Measurements from ENCODE around the gene PAK5.

The PAK5 gene

DNA sequence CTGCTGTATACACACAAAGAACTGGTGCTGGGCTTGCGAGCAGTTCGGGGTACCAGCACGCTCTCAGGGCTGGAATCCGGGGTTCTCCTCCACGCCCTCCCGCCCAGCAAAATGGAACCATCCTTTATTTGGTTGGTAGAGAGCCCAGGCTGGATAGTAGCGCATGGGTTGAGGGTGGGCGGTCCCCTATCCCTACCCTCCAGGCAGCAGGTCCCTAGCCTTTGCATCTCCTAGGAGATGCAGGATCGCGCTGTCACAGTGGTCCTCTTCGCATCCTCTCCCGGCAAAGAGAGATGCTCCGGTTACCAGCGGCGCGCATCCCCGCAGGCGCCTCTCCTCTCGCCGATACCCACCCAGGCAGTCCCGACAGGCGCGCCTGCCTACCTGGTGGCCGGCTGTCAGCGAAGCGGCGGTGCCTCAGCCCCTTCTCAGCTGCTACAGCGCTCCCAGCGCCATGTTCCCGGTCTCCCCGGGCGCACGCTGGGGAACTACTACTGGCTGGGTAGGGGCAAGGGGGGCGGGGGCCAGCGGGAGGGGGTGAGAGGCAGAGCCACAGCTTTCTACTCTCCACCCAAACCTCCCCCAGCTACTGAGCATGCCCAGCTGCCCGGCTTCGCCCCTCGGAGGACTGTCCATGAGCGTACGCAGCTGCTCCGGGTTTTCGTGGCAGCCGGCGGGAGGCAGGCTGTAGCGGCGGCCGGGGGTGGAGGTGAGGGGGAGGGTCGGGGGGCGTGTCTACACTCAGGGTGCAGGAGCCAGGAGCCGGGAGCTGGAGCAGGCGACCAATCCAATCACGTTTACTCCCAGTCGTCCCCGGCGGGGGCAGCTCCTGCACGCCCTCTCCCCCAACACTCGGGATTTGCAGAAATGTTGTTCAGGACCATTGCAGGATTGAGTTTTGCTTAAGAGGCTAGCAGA, at the start of gene PAK5:
Gene PAK5, minus strand, starts transcription at position 699 of the 918 bp plus-strand sequence. CDS start 194,748 bp downstream, outside the sequence.
- no peak for DNase-seq (ENCODE audit: low read depth in 2 of 3, low spot score in 1 of 3)

DNA sequence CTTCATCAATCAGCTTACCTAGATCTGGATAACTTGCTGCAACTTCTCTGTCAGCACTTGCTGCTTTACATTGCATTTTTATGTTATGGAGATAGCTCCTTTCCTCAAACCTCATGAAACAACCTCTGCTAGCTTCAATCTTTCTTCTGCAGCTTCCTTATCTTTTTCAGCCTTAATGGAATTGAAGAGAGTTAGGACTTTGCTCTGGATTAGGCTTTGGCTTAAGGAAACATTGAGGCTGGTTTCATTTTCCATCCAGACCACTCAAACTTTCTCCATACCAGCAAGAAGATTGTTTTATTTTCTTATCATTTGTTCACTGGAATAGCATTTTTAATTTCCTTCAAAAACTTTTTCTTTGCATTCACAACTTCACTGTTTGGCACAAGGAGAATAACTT, 48.8 kb upstream of the PAK5 start:
- no peak for DNase-seq (ENCODE audit: low read depth in 2 of 3, low spot score in 1 of 3)

DNA sequence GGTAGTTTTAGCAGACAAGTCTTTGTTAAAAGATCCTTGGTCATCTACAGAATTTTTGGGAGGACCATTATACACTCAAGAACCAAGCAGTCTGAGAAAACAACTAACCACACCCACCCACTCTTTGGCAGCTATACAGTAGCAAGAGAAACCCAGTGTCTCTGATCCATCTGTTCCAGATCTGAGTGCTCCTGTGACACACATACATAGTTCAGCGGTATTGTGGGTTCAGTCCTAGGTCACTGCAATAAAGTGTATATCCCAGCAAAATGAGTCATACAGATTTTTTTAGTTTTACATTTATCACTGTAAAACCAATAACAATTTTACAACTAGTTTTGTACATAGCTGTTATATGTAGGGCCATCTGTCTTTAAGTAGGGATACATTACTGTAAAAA, 47.4 kb upstream of the PAK5 start:
- no peak for DNase-seq (ENCODE audit: low read depth in 2 of 3, low spot score in 1 of 3)

DNA sequence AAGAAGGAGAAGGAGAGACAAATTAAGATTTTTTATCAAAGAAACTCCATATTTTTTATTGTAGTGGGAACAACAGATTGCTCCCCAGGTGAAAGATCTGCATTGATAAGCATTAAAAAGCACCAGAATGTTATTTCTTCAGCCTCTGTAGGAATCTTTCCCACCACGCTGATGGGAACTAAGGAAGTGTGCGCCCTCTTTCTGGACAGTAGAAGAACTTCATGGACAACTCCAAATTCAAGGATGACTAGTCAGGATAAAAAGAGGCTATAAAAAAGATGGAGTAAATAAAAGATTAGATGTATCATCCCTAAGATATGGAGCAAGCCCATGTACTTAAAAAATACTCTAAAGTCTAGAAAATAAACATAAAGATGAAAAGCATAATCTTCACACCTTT, 45.8 kb upstream of the PAK5 start:
- no peak for DNase-seq (ENCODE audit: low read depth in 2 of 3, low spot score in 1 of 3)

DNA sequence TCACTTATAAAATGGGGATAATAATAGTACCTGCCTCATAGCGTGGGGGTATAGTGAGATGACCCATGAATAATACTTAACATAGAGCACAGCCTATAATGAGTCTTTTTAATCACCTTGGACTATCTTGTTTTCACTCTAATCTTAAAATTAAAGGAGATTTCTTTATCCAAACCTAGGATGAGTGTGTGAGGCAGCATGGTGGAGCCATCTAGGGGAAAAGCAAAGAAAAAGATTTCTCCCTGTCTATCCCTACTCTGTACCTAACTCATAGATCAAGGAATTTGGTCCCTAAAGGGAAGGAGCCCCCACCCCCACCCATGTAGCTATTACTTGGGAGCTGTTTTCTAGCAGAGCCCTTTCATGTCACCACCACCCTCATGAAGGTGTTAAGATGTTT, 45.2 kb upstream of the PAK5 start:
- no peak for DNase-seq (ENCODE audit: low read depth in 2 of 3, low spot score in 1 of 3)

DNA sequence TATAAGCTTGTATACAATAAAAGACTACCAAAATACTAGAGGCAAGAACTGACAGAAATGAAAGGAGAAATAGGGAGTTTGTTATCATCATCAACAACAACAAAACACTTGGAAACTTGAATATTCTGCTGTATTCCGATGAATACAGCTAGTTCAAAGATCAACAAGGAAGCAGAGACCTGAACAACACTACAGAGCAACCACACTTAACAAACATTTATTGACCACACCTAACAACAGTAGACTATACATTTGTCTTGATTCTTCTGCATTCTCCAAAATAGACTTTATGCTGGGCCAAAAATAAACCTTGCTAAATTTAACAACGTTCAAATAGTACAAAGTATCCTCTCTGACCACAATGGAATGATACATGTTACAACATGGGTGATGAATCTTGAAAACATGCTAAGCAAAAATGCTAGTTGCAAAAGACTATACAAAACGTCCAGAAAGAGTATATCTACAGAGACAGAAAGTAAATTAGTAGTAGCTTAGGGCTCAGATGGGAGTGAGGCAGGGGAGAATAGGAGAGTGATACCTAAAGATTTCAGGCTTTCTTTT, 39.1 kb upstream of the PAK5 start:
- no peak for DNase-seq (ENCODE audit: low read depth in 2 of 3, low spot score in 1 of 3)

DNA sequence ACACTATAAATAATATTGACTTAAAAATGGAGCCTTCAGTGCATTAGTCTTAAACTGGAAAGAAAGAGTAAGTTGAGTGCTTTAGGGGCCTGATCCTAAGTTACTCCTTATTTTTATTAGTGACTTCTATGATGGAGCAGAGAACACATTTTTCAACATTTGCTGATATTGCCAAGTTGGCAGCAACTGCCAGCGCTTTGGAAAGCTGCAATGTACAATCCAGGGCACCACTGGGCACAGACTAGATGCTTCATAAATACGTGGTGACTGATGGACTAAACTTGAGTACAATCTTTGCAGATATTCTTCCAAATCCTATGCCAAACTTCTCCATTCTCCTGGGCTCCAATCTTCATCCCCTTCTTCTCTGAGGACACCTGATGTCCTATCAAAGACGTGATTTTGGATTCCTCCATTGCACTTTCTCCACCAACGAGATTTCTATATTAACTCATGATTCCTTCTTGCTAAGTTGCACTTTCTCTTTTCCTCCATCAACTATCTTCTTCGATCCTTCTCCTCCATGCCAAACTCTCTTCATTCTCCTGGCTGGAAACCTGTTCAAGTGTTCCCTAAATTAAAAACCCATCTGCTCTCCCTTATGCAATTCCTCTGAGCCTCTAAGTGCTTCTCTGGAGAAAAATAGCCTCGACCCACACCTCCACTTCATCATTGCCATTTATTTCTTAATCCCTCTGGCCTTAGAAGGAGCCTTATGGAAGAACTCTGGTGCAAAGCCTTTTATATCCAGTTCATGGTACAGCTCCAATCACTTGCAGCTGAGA, 28.5 kb upstream of the PAK5 start:
- no peak for DNase-seq (ENCODE audit: low read depth in 2 of 3, low spot score in 1 of 3)

DNA sequence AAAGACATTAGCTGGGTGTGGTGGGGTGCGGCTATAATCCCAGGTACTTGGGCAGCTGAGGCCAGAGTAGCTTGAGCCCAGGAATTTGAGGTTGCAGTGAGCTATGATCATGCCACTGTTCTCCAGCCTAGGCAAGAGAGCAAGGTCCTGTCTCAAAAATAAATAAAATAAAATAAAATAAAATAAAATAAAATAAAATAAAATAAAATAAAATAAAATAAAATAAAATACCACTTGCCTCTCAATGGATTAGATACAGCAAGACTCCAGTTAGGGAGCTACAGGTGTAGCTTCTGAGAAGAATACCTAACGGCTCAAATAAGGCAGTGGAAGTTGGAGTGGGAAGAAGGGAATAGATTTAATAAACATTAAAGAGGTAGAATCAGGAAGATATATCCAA, 13.7 kb upstream of the PAK5 start:
- no peak for DNase-seq (ENCODE audit: low read depth in 2 of 3, low spot score in 1 of 3)

DNA sequence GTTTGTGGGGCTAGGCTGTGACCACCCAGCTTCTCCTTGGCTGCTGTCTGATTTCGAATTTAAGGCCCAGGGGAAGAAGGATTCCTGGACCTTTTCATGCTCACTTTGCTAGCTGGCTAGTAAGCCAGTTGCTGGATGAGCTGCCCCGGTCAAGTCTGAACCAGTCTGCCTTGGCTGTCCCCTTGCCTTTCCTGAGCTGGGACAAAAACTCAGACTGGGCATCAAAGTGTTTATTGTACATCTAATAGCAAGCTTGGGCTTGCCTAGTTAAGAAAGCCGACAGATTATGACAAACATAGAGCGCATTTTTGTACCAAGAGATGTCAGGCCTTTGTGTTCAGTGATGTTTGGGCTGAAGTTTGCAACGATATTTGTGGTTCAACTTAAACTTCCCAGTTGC, 750 bp upstream of the PAK5 start:
- DNase-seq (ENCODE audit: low read depth in 2 of 3, low spot score in 1 of 3), result no peak

DNA sequence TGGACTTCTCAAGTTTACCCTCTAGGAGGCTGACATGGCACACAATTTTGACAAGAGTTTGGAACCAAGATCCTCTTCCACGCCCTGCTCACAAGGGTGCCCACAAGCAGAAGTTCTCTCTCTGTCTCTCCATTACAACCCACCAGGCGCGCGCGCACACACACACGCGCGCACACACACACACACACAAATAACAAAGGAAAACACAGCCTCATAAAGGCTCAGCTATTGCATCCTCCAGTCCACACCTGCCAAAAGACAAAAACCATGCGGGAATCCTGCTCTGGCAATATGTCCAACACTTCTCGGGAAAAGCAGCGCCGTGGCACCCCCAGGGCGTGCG, 870 bp downstream of the PAK5 start:
- DNase-seq (ENCODE audit: low read depth in 2 of 3, low spot score in 1 of 3), result no peak

DNA sequence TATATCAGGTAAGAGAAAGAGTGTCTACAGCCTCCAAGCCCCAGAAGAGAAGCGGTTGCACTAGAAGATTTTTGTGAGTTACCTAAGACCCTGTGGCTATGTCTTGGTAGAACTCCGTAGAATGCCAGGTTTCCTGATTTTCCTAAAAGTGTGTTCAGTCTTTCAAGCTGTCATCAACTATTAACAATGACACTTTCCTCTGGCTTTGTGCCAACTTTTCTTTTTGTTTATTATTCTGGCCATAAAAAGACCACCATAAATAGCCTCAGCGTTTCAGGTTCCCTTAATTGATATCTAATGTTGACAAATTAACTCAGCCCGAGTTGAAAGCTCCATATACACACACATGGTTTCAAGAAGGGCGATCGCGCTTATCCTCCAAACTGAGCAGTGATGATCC, 1.2 kb downstream of the PAK5 start:
- DNase-seq (ENCODE audit: low read depth in 2 of 3, low spot score in 1 of 3), result no peak

DNA sequence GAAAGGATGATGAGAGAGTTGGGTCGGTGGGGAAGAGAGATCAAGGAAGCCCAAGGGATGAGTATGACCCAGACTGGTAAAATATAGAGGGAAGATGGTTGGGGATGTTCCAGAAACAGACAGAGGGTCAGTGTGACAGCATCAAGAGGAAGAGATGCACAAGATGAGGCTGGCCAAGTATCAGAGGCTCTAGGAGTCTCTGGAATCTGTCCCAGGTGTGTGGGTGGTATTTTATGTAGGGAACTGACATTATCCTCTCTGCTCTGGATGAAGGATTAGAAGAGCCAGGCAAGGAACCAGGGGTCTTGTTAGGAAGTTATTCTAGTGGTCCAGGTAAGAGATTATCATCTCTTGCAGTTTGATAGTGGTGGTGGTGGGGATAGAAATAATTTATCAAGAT, 3.6 kb downstream of the PAK5 start:
- DNase-seq (ENCODE audit: low read depth in 2 of 3, low spot score in 1 of 3), result no peak

DNA sequence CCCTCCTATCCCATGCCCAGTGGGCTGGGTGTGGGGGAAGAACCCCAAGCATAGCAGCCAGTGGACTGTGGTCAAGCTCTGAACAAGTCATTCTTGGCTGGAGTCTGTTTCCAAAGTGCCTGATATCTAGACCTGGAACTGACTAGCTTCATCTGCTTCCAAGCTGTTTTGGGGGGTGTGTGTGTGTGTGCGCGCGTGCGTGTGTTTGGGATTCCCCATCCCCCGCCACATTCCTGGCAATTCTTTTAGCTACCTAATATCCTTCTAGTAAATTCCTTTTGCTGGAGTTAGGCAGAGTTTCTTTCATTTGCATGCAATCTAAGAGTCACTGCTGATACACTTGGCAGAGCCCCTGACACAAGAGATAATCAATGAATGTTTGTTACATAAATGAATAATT, 7.8 kb downstream of the PAK5 start:
- no peak for DNase-seq (ENCODE audit: low read depth in 2 of 3, low spot score in 1 of 3)

DNA sequence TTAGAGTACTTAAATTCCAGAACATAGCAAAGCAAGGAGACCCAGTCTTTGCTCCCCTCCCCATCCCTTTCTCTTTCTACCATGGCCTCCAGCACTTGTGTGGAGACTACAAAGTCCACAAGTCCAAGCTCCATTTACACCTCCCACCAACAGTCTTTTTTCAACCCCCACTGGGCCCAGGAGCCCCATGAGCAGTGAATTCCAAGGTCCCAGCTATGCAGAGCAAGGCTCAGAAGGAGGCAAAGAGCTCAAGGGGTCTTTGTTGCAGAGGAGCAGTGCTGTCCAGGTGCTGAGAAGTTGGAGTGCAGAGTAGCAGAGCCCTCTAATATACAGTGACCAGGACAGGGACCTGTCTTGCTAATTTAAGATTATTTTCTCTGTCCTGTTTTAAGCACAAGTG, 9.0 kb downstream of the PAK5 start:
- DNase-seq (ENCODE audit: low read depth in 2 of 3, low spot score in 1 of 3), result no peak

DNA sequence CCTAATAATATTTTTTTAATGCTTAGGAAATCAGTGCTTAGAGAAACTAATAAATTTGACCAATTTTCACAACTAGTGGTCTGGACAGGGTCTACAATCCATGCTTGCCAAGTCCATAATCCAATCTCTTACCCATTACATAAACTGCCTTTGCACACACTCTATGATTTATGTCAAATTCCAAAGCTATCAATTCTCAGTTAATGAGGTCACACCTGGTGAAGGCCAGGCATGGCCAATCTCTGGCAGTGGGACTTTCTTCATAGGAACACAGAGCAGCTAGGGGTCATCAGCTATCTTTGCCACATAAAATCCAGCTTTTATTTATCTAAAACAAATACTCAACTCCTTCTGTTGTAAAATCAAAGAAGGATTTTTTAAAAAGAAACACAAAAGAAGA, 21.2 kb downstream of the PAK5 start:
- DNase-seq (ENCODE audit: low read depth in 2 of 3, low spot score in 1 of 3), result no peak

DNA sequence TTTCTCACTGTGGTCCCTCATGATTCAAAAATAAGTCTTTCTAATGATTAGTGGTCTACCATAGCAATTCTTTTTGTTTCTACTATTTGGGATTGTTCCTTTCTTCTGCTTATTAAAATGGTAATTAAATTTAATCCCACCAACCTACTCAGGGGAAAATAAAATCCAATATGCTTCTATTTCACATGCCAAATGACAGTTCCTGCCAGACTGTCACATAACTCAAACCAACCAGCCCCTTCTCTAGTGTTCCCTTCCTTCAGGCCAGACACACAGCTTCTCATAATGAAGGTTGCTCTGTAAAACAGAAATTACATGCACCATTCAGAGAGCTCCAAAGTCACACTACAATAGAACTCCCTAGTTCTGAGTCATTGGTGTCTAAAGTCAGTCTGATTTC, 23.2 kb downstream of the PAK5 start:
- DNase-seq (ENCODE audit: low read depth in 2 of 3, low spot score in 1 of 3), result no peak

DNA sequence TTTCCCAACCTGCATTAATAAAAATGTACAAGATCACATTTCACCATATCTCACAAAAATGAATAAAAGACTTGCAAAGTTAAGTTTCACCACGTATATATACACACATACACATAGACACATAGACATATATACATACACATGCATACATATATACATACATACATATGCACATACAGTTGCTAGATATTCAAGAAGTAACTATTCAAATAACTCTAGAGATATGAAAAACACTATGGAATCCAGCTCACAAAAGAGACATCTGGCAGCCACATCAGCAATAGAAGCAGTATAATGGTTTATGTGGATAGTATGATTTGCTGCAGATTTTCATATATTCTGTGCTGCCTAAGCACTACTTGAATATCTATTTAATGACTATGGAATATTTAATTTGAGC, 28.1 kb downstream of the PAK5 start:
- DNase-seq (ENCODE audit: low read depth in 2 of 3, low spot score in 1 of 3), result no peak

DNA sequence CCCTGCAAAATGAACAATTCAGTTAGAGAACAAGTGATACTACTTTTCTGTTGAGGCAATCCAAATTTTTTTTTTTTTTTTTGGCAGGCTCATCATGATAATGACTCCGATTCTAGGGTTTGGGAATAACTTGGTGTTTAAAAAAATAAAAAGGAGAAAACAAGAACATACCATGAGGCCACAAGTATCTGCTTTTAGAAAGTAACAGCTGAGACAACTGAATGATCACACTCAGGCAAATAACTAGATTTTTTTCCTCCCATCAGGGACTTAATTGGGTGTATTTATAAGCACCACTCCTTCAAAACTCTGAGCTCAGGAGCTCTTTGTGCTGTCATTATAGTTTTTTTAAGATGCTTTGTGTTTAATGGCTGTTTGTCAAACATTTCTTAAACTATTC, 29.6 kb downstream of the PAK5 start:
- no peak for DNase-seq (ENCODE audit: low read depth in 2 of 3, low spot score in 1 of 3)

DNA sequence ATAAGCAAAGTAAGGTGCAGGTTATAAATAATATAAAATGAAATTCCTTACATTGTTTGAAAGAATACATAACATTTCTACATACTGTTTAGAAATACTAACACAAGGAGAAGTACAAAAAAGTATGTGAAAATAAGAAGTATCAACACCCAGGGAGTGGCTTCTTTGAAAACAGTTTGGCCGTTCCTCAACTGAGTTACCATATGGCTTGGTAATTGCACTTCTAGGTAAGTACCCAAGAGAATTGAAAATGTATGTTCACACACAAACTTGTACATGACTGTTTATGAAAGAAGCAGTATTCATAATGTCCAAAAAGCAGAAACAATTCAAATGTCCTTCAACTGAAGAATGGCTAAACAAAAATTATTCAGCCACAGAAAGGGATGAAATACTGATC, 30.7 kb downstream of the PAK5 start:
- no peak for DNase-seq (ENCODE audit: low read depth in 2 of 3, low spot score in 1 of 3)

DNA sequence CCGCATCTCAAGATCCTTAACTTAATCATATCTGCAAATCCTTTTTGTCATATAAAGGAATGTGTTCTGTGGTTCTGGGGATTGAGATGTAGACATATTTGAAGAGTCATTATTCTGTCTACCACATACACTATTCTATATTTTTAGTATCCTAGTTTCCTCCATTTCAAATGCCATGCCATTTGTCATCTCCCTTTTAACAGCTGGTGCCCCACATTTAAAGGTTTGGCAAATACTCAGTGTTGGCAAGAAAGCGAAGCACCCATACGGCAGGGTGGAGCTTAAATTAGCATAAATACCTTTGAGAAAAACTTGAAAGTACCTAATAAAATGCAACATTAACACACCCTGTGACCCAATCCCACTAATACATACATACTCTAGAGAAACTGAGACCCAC, 31.7 kb downstream of the PAK5 start:
- no peak for DNase-seq (ENCODE audit: low read depth in 2 of 3, low spot score in 1 of 3)

DNA sequence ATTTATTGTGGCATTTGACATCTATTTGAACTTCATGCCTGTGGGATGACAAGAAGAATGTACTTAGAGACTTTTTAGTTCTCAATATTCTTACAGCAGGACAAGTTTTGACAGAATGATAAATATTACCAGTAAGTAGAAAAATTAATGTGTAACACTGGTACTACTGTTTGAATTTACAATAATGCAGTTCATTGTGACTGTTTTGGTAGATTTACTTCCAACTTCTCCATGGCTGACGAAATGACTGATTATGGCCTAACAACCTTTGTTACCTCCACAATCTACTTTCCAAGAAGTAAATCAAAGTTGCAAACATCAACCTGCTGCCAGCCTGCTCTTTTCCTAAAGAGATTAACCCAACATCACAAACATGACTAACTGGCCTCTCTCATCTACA, 38.5 kb downstream of the PAK5 start:
- no peak for DNase-seq (ENCODE audit: low read depth in 2 of 3, low spot score in 1 of 3)

DNA sequence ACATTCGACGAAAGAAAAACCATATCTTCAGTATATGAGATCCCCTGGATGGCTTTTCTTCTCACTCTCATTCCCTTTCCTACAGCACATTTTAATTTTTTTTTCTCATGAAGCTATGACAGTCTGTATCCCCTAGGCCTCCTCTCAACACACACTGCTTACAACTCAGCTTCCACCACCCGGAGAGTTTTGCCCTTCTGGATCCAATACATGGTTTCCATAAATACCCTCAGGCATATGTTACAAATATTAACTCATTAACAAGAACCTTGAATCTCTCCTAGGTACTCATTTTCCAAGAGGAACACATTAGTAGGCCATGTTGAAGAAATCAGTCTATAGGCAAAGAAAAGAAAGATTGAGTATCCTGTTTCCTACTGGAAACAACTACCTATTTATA, 44.0 kb downstream of the PAK5 start:
- DNase-seq (ENCODE audit: low read depth in 2 of 3, low spot score in 1 of 3), result no peak

Measured in stimulated activated CD4-positive, alpha-beta T cell treated with anti-CD3 and anti-CD28 coated beads, Interleukin-12 subunit alpha, Interleukin-12 subunit beta, amount 100 ng/mL, for 48 hours (primary cell).